Endothelial cell of umbilical vein (primary cell): ENCODE results near the gene CAMKMT. TPM values are rescaled to one million over a fixed set of nuclear protein-coding genes. Genes with fewer than 3 reads are reported as not detected.

Source experiments
- BruUV-seq: library from RNA; stranded (reverse); fragments of 400-500 nt; replicated peaks from 2 replicates; lab custom pipeline; 2021; lab: Mats Ljungman, UMichigan
- CTCF ChIA-PET: fragments of 300-600, 350-600 bp; sonication (Branson Sonifier 250); formaldehyde crosslinking; loops from one replicate; lab custom pipeline; 2021; ENCODE audit warnings: antibody characterized with exemption, inconsistent platforms; lab: Charles Lee
- POLR2A ChIA-PET: fragments of 300-600, 350-600 bp; sonication (Branson Sonifier 250); formaldehyde crosslinking; loops from one replicate; lab custom pipeline; 2021; ENCODE audit warnings: antibody characterized with exemption, inconsistent platforms; lab: Charles Lee
- DNase-seq: peaks from one replicate; pipeline ENCODE4 v3.0.0-alpha.2; 2011; ENCODE audit warnings: low read depth, low spot score
- FAIRE-seq: peaks from 2 replicates; lab custom pipeline; 2011; peaks lifted over from hg19 to GRCh38; lab: Jason Lieb, UNC
- H2AFZ ChIP-seq: 2 replicates; pipeline ENCODE4 v1.6.0; 2012; ENCODE audit warnings: low read depth, low read length, control low read depth, inconsistent platforms
- H3K27ac ChIP-seq: 2 replicates; pipeline ENCODE4 v1.5.1; 2011; ENCODE audit warnings: low read depth, mild to moderate bottlenecking, control low read depth, low read length, moderate library complexity; ENCODE audit not compliant: insufficient read depth
- H3K27me3 ChIP-seq, 2 experiments: 2 replicates each; pipeline versions ENCODE4 v1.6.0 to v1.6.1; 2011; ENCODE audit warnings: low read length in 2 of 2, mixed read lengths in 1 of 2; ENCODE audit not compliant: control insufficient read depth in 2 of 2, insufficient read depth in 2 of 2
- H3K36me3 ChIP-seq, 2 experiments: 2 replicates in 1 of 2; 3 replicates in 1 of 2; pipeline ENCODE4 v1.5.1; 2011; ENCODE audit warnings: low read length in 2 of 2, mild to moderate bottlenecking in 1 of 2, moderate library complexity in 1 of 2; ENCODE audit not compliant: control insufficient read depth in 2 of 2, insufficient read depth in 2 of 2; ENCODE audit errors: extremely low read depth in 1 of 2
- H3K4me1 ChIP-seq: 3 replicates; pipeline ENCODE4 v1.5.1; 2011; ENCODE audit warnings: mild to moderate bottlenecking, low read length; ENCODE audit not compliant: control insufficient read depth, insufficient read depth; ENCODE audit errors: extremely low read depth
- H3K4me2 ChIP-seq: 2 replicates; pipeline ENCODE4 v1.6.1; 2011; ENCODE audit warnings: low read length, control low read depth, mixed read lengths; ENCODE audit not compliant: insufficient read depth
- H3K4me3 ChIP-seq, 3 experiments: fragments of 200-600 bp in 1 of 3; sonication (generic), shearing (Covaris generic) in 1 of 3; replicated peaks in 1 of 3; 2 replicates each; pipeline ENCODE4 v1.5.1; 2011 to 2016; ENCODE audit warnings: control low read depth in 3 of 3, low read length in 3 of 3, mild to moderate bottlenecking in 2 of 3, inconsistent platforms in 1 of 3, low read depth in 1 of 3, moderate library complexity in 1 of 3; ENCODE audit not compliant: insufficient read depth in 1 of 3
- H3K79me2 ChIP-seq: 2 replicates; pipeline ENCODE4 v1.6.0; 2012; ENCODE audit warnings: low read length, inconsistent platforms; ENCODE audit not compliant: control insufficient read depth, insufficient read depth
- H3K9ac ChIP-seq: replicated peaks from 2 replicates; pipeline ENCODE3; 2011; ENCODE audit warnings: low read length, control low read depth; ENCODE audit not compliant: insufficient read depth; ENCODE audit errors: extremely low read depth
- H3K9me1 ChIP-seq: replicated peaks from 3 replicates; pipeline ENCODE4 v1.6.0; 2011; ENCODE audit warnings: mild to moderate bottlenecking, low read length; ENCODE audit not compliant: control insufficient read depth, insufficient read depth; ENCODE audit errors: extremely low read depth
- H3K9me3 ChIP-seq: replicated peaks from 2 replicates; pipeline ENCODE4 v1.5.1; 2012; ENCODE audit warnings: low read length, inconsistent platforms; ENCODE audit not compliant: control insufficient read depth, insufficient read depth
- H4K20me1 ChIP-seq: replicated peaks from 2 replicates; pipeline ENCODE3; 2011; ENCODE audit warnings: mild to moderate bottlenecking, low read length; ENCODE audit not compliant: control insufficient read depth, insufficient read depth; ENCODE audit errors: extremely low read depth
- CTCF ChIP-seq, 2 donors: IDR thresholded peaks; 1 replicate in 1 of 2; 2 replicates in 1 of 2; pipeline ENCODE4 v1.5.1; 2011; ENCODE audit warnings: low read length in 2 of 2, mild to moderate bottlenecking in 2 of 2, moderate library complexity in 2 of 2, control low read depth in 1 of 2, inconsistent platforms in 1 of 2, low read depth in 1 of 2; ENCODE audit not compliant: insufficient read depth in 1 of 2; ENCODE audit errors: extremely low read depth in 1 of 2
- FOS ChIP-seq: IDR thresholded peaks from 2 replicates; pipeline ENCODE4 v1.6.1; 2011; ENCODE audit warnings: mild to moderate bottlenecking, low read length, moderate library complexity, borderline replicate concordance; ENCODE audit not compliant: insufficient read depth
- GATA2 ChIP-seq: IDR thresholded peaks from 2 replicates; pipeline ENCODE4 v1.7.0; 2011; ENCODE audit warnings: low read depth, mild to moderate bottlenecking, moderate library complexity, mixed read lengths, low read length; ENCODE audit not compliant: insufficient read length, insufficient read depth
- JUN ChIP-seq: IDR thresholded peaks from 2 replicates; pipeline ENCODE4 v1.6.1; 2011; ENCODE audit warnings: borderline replicate concordance, low read depth; ENCODE audit not compliant: insufficient read length, insufficient read depth
- MAX ChIP-seq: IDR thresholded peaks from 2 replicates; pipeline ENCODE4 v1.6.1; 2011; ENCODE audit not compliant: insufficient read depth, insufficient read length
- POLR2A ChIP-seq: IDR thresholded peaks from 2 replicates; pipeline ENCODE4 v1.6.1; 2012; ENCODE audit warnings: low read depth, mild to moderate bottlenecking, control low read depth, low read length
- dilution Hi-C: fragments of 300-500 bp; cut with MboI; formaldehyde crosslinking; loops from one replicate; pipeline ENCODE4 v1.15.0; 2019; ENCODE audit warnings: low sequenced_read_pairs; ENCODE audit not compliant: extremely low pct_ligation_motif_present
- intact Hi-C: fragments of 100-400 bp; cut with micrococcal nuclease; formaldehyde crosslinking; loops from one replicate; pipeline ENCODE4 v1.10.0; 2022
- polyA plus RNA-seq, 4 experiments: library from polyadenylated mRNA; depleted of rRNA in 3 of 4; stranded (reverse) in 3 of 4; unstranded in 1 of 4; fragments of >200 nt; gene quantifications; 2 replicates each; pipeline versions ENCODE4 v1.2.1 to v1.2.3, GENCODE V29; 2011 to 2012; ENCODE audit warnings: missing spikeins in 1 of 4
- total RNA-seq: library from RNA; stranded (reverse); gene quantifications from 2 replicates; pipeline ENCODE4 v1.2.3, GENCODE V29; 2021

The CAMKMT gene
- total and polyA plus RNA-seq, 2 donors (not counting 3 experiments of a cell fraction or from before 2014, with no cell fraction given) = 4.1 to 10.7 TPM

- dilution Hi-C loops (no loop called here), intact Hi-C loops (no loop called here)
- POLR2A ChIA-PET = no interaction called here
- no peaks in the 10 kb centered on the region for H3K9me1 ChIP-seq
- H2AFZ ChIP-seq = no peak overlapping the region
- DNase-seq (no peak), FAIRE-seq (no peak)
- no TSS peak for BruUV-seq
- no peak overlapping the region for H3K4me3 ChIP-seq
- TF ChIP-seq JUN (no peak), CTCF (IDR thresholded peaks at IDR 0.05; ENCODE audit: extremely low read depth in 1 of 2, insufficient read depth in 1 of 2, low read depth in 1 of 2, low read length in 2 of 2) (no peak), FOS (no peak), GATA2 (no peak), MAX (no peak), POLR2A (no peak)
- H4K20me1 ChIP-seq = no peaks in the 10 kb centered on the region
- H3K27me3 ChIP-seq = no peaks in the 10 kb centered on the region
- no peak overlapping the region for H3K27ac ChIP-seq
- no peak overlapping the region for H3K9ac ChIP-seq
- no peaks in the 10 kb centered on the region for H3K9me3 ChIP-seq
- H3K36me3 ChIP-seq = no peaks in the 10 kb centered on the region
- H3K4me1 ChIP-seq = no peaks in the 10 kb centered on the region
- H3K4me2 ChIP-seq = no peak overlapping the region
- H3K79me2 ChIP-seq = no peaks in the 10 kb centered on the region
- CTCF ChIA-PET = interaction anchor here (1.0 to 1.4 kb wide), 3 partner anchors 16 to 267 kb away, joined by 3 to 6 read pairs (median 3); no protein-coding TSS in a partner anchor
Observed at GRCh38 chr2:44746856-44747615, 385.3 kb downstream of the CAMKMT start.
